ENCODE measurements around the gene SRL.

Gene SRL

DNA sequence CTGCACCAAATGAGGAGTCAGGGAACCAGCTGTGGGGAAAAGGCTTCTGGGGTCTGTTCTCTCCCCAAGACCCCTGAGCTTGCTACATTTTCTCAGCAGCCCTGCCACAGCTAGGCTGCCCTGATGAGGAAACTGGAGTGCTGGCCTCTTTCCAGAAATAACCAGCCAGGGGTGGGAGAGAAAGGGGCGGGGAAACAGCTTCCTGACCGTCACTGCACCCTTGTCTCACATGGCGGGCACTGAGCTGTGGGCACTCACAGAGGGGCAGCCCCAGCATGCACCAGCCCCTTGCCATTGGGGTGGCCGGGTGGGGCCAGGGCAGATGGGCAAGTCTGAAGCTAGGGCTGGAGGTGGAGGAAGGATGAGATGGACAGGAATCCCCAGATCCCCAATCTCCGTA, 2.9 kb downstream of the SRL start:
- H3K4me3 ChIP-seq (ENCODE audit: low read length) = no peak overlapping the region
- no peak for DNase-seq (ENCODE audit: low read depth)
- TF ChIP-seq, protein P1, sequence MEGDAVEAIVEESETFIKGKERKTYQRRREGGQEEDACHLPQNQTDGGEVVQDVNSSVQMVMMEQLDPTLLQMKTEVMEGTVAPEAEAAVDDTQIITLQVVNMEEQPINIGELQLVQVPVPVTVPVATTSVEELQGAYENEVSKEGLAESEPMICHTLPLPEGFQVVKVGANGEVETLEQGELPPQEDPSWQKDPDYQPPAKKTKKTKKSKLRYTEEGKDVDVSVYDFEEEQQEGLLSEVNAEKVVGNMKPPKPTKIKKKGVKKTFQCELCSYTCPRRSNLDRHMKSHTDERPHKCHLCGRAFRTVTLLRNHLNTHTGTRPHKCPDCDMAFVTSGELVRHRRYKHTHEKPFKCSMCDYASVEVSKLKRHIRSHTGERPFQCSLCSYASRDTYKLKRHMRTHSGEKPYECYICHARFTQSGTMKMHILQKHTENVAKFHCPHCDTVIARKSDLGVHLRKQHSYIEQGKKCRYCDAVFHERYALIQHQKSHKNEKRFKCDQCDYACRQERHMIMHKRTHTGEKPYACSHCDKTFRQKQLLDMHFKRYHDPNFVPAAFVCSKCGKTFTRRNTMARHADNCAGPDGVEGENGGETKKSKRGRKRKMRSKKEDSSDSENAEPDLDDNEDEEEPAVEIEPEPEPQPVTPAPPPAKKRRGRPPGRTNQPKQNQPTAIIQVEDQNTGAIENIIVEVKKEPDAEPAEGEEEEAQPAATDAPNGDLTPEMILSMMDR (conservative IDR thresholded peaks at IDR 0.05; ENCODE audit: low read length) = no peak

DNA sequence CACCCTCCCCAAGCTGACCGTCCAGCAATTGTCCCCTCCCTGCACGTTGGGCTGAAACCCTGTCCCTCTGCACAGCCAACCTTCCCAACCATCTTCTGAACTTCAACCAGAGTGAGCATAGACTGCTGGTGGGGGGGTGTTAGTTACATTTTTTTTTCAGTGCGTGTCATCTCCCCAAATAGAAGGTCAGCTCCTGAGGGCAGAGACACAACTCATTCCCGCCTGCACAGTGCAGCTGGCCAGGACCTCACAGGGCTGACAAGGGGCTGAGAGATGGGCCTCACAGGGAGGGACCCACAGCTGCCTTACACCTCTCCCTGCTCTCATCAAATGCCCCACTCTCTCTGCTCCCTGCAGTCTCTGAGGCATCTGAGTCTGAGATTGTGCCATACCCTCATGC, 8.4 kb downstream of the SRL start:
- H3K4me3 ChIP-seq (ENCODE audit: low read length) = no peak overlapping the region
- no peak for DNase-seq (ENCODE audit: low read depth)
- TF ChIP-seq, protein P1 (conservative IDR thresholded peaks at IDR 0.05; ENCODE audit: low read length) = no peak

DNA sequence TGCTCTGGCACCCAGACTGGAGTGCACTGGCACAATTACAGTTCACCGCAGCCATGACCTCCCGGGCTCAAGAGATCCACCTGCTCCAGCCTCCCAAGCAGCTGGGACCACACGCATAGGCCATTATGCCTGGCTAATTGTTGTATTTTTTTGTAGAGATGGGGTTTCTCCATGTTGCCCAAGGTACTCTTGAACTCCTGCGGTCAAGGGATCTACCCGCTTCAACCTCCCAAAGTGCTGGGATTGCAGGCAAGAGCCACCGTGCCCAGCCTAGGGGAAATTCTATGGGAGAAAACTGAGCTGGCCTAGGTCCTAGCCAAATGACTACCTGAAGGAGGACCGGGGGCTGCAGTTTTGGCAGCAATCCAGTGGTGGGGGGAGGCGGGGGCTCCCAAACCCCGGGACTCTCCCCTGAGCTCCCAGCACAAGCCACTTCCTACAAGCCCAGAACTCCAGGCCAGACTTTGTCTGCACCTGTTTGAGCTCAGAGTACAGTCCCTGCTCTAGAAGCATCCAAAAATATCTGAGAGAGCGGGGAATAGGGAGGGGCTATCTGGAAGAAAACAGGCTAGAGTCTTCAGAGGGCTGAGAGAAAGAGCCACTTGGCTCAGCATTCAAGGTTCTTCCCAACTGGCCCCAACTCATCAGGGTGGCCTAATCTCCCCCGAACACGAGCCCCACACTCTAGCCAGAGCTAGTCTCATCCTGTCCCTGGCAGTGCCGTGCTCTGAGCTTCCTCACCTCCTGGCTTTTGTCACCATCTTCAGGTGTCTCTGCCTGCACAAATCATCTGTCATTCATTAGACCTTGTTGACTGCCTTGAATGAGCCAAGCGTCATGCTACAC, 9.1 kb downstream of the SRL start:
- DNase-seq (ENCODE audit: low read depth) = no peak
- H3K4me3 ChIP-seq (ENCODE audit: low read length) = no peak overlapping the region
- TF ChIP-seq, protein P1 (conservative IDR thresholded peaks at IDR 0.05; ENCODE audit: low read length) = no peak

DNA sequence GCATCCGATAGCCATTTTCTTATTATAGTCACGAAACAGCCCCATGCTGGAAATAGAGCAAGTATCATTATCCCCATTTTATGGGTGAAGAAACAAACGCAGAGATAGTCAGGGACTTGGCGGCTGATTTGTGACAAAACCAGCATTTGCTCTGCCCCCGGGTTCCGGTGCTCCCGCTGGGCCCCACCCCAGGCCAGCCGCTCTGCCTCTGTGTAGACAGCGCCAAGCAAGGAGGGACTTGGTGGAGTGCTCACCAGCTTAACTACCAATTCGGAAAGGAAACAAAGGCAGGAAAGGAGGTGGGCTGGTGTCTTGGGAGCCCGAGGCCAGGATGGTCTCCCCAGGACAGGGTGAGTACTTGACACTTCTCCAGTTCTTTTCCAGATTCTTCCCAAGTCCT, 10.0 kb downstream of the SRL start:
- DNase-seq (ENCODE audit: low read depth) = no peak
- no peak overlapping the region for H3K4me3 ChIP-seq (ENCODE audit: low read length)
- TF ChIP-seq, protein P1 (conservative IDR thresholded peaks at IDR 0.05; ENCODE audit: low read length) = no peak

DNA sequence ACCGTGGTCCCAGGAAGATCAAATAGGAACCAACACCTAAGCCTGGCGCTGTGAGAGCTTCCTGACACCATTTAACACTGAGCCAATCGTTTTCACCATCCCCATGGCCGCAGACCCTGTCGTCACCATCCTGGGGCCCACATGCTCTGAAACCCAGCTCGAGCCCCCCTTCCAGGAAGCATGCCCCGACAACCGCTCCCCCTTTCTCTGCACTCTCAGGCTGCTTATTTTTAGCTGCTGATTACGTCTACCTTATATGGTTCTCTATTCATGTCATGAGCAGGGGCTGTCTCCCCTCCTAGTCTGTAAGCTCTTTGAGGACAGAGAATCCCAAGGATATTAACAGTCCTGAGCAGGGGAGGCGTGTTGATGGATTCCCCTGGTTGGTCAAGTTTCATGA, 10.5 kb downstream of the SRL start:
- TF ChIP-seq, protein P1 (conservative IDR thresholded peaks at IDR 0.05; ENCODE audit: low read length) = no peak
- H3K4me3 ChIP-seq (ENCODE audit: low read length) = no peak overlapping the region
- DNase-seq (ENCODE audit: low read depth) = no peak

DNA sequence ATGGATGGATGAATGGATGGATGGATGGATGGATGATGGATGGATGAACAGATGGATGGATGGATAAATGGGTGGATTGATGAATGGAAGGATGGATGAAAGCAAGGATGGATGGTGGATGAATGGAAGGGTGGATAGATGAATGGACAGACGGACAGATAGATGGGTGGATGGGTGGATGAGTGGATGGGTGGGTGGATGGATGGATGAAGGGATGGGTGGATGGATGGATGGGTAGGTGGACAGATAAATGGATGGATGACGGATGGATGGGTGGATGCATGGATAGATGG, 14.9 kb downstream of the SRL start:
- no peak for DNase-seq (ENCODE audit: low read depth)
- H3K4me3 ChIP-seq (ENCODE audit: low read length) = no peak overlapping the region
- TF ChIP-seq, protein P1 (conservative IDR thresholded peaks at IDR 0.05; ENCODE audit: low read length) = no peak

DNA sequence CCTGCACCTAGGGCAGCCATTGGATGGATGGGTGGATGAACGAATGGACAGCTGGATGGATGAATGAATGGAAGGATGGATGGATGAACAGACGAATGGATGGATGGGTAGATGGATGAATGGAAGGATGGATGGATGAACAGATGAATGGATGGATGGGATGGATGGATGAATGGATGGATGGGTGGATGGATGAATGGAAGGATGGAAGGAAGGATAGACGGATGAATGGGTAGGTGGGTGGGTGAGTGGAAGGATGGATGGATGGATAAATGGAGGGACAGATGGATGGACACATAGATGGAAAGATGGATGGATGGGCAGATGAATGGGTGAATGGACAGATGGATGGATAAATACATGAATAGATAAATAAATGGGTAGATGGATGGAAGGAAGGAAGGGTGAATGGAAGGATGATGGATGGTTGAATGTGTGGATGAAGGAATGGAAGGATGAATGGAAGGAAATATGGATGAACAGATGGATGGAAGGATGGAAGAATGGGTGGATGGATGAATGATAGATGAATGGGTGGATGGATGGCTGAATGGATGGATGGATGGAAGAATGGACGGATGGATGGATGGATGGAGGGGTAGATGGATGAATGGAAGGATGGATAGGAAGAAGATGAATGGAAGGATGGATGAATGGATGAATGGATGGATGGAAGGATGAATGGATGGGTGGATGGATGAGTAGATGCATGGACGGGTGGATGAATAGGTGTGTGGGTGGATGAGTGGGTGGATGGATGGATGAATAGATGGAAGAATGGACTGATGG, 15.4 kb downstream of the SRL start:
- DNase-seq (ENCODE audit: low read depth) = no peak
- no peak overlapping the region for H3K4me3 ChIP-seq (ENCODE audit: low read length)
- TF ChIP-seq, protein P1 (conservative IDR thresholded peaks at IDR 0.05; ENCODE audit: low read length) = no peak

Measured in AG10803 (cell line).